DOHH2 (cell line): Measurements from ENCODE around the gene PIP4K2A.

Source experiments
- CTCF ChIP-seq: fragments of 200-600 bp; sonication (generic); IDR thresholded peaks from one replicate; pipeline ENCODE4 v1.5.1; 2014; ENCODE audit warnings: antibody characterized with exemption, mild to moderate bottlenecking, low read depth, low read length; ENCODE audit not compliant: poor library complexity, severe bottlenecking
- EZH2phosphoT487 ChIP-seq: fragments of 200-600 bp; sonication (generic); IDR thresholded peaks from 2 replicates; pipeline ENCODE4 v1.6.1; 2017; ENCODE audit warnings: borderline replicate concordance, mild to moderate bottlenecking, antibody characterized with exemption, low read length, moderate library complexity, mixed read lengths

GRCh38 chr10:22624287-22624738 lies 90.1 kb downstream of the PIP4K2A start:
- no peak for TF ChIP-seq CTCF
- no peak for TF ChIP-seq EZH2phosphoT487
